SK-N-SH (cell line): Measurements from ENCODE around the gene TMCC2. TPM values are rescaled to one million over a fixed set of nuclear protein-coding genes. Genes with fewer than 3 reads are reported as not detected.
A peak's percentile ranks its signal among the peaks of the same experiment; 100 is the strongest.

Experiments used
- CTCF ChIA-PET: fragments of 300-600, 350-600 bp; formaldehyde crosslinking; extraction: SDS; loops from one replicate; lab custom pipeline; 2021; lab: Yijun Ruan, JAX
- POLR2A ChIA-PET: fragments of 350-600 bp; sonication (Branson Sonifier 250); formaldehyde crosslinking; extraction: SDS; loops from one replicate; lab custom pipeline; 2020; ENCODE audit warnings: antibody characterized with exemption, inconsistent platforms; lab: Yijun Ruan, JAX
- DNase-seq: peaks from one replicate; pipeline ENCODE4 v3.0.0; 2012
- H2AFZ ChIP-seq: fragments of 200-600 bp; sonication (generic); 2 replicates; pipeline ENCODE4 v1.8.1; 2016; ENCODE audit warnings: antibody characterized with exemption, mild to moderate bottlenecking, low read depth
- H3F3A ChIP-seq: fragments of 200-600 bp; sonication (generic); replicated peaks from 2 replicates; pipeline ENCODE3; 2016; ENCODE audit warnings: antibody characterized with exemption, mild to moderate bottlenecking; ENCODE audit not compliant: insufficient read depth
- H3K27ac ChIP-seq, 2 experiments: fragments of 200-500 bp in 1 of 2; fragments of 200-600 bp in 1 of 2; sonication (Bioruptor generic) in 1 of 2; sonication (generic), shearing (Covaris generic) in 1 of 2; 2 replicates each; pipeline versions ENCODE4 v1.5.1 to v1.6.1; 2014 to 2016; ENCODE audit warnings: low read depth in 2 of 2, inconsistent platforms in 1 of 2, low read length in 1 of 2, mild to moderate bottlenecking in 1 of 2, mixed read lengths in 1 of 2
- H3K27me3 ChIP-seq: fragments of 200-600 bp; sonication (generic), shearing (Covaris generic); 2 replicates; pipeline ENCODE4 v1.6.1; 2016; ENCODE audit warnings: mixed run types; ENCODE audit not compliant: insufficient read depth
- H3K36me3 ChIP-seq, 2 experiments: fragments of 200-500 bp in 1 of 2; fragments of 200-600 bp in 1 of 2; sonication (Bioruptor generic) in 1 of 2; sonication (generic) in 1 of 2; replicated peaks in 1 of 2; 2 replicates each; pipeline versions ENCODE3 to v1.5.1; 2014 to 2016; ENCODE audit warnings: low read length in 1 of 2, mild to moderate bottlenecking in 1 of 2; ENCODE audit not compliant: insufficient read depth in 2 of 2, control insufficient read depth in 1 of 2
- H3K4me1 ChIP-seq, 2 experiments: fragments of 200-500 bp in 1 of 2; fragments of 200-600 bp in 1 of 2; sonication (Bioruptor generic) in 1 of 2; sonication (generic), shearing (Covaris generic) in 1 of 2; 2 replicates each; pipeline versions ENCODE4 v1.5.1 to v1.6.1; 2014 to 2016; ENCODE audit warnings: low read depth in 1 of 2, low read length in 1 of 2, mixed run types in 1 of 2; ENCODE audit not compliant: insufficient read depth in 2 of 2, control insufficient read depth in 1 of 2
- H3K4me2 ChIP-seq: fragments of 200-600 bp; sonication (generic), shearing (Covaris generic); 2 replicates; pipeline ENCODE4 v1.6.1; 2017; ENCODE audit warnings: mixed run types
- H3K4me3 ChIP-seq, 2 experiments: fragments of 200-500 bp in 1 of 2; fragments of 200-600 bp in 1 of 2; sonication (Bioruptor generic) in 1 of 2; sonication (generic), shearing (Covaris generic) in 1 of 2; 2 replicates each; pipeline versions ENCODE4 v1.5.1 to v1.8.1; 2014 to 2016; ENCODE audit warnings: low read depth in 2 of 2, inconsistent platforms in 1 of 2, low read length in 1 of 2, mild to moderate bottlenecking in 1 of 2, mixed read lengths in 1 of 2, moderate library complexity in 1 of 2
- H3K79me2 ChIP-seq: fragments of 200-600 bp; sonication (generic); 2 replicates; pipeline ENCODE4 v1.8.1; 2017; ENCODE audit warnings: mild to moderate bottlenecking; ENCODE audit not compliant: insufficient read depth
- H3K9ac ChIP-seq: fragments of 200-600 bp; sonication (generic); 2 replicates; pipeline ENCODE4 v1.6.1; 2017; ENCODE audit warnings: mixed run types
- H3K9me2 ChIP-seq: fragments of 200-600 bp; sonication (generic); 2 replicates; pipeline ENCODE4 v1.6.1; 2017; ENCODE audit warnings: mixed run types
- H3K9me3 ChIP-seq: fragments of 200-600 bp; sonication (generic); 2 replicates; pipeline ENCODE4 v1.6.1; 2017; ENCODE audit warnings: mixed run types, mild to moderate bottlenecking, moderate library complexity
- H4K20me1 ChIP-seq: fragments of 200-600 bp; sonication (generic); 2 replicates; pipeline ENCODE4 v1.6.1; 2017; ENCODE audit warnings: mild to moderate bottlenecking, mixed run types; ENCODE audit not compliant: insufficient read depth
- EP300 ChIP-seq, 2 experiments: IDR thresholded peaks; 2 replicates each; pipeline versions ENCODE4 v1.4.0 to v1.6.1; 2012; ENCODE audit warnings: borderline replicate concordance in 1 of 2, low read depth in 1 of 2, low read length in 1 of 2
- EZH2phosphoT487 ChIP-seq: fragments of 200-600 bp; sonication (generic); IDR thresholded peaks from 2 replicates; pipeline ENCODE4 v1.6.1; 2017; ENCODE audit warnings: low read depth, mixed run types, mild to moderate bottlenecking, antibody characterized with exemption, moderate library complexity, borderline replicate concordance
- JUND ChIP-seq: IDR thresholded peaks from 2 replicates; pipeline ENCODE4 v1.4.0; 2012
- MEF2A ChIP-seq: IDR thresholded peaks from 2 replicates; pipeline ENCODE4 v1.4.0; 2012; ENCODE audit warnings: low read depth, borderline replicate concordance
- MXI1 ChIP-seq: IDR thresholded peaks from 2 replicates; pipeline ENCODE4 v1.6.1; 2012; ENCODE audit warnings: mild to moderate bottlenecking, low read depth, low read length, improper control_type of control experiment
- RAD21 ChIP-seq: IDR thresholded peaks from 2 replicates; pipeline ENCODE4 v1.6.1; 2012; ENCODE audit warnings: mild to moderate bottlenecking, low read length
- RFX5 ChIP-seq: IDR thresholded peaks from 2 replicates; pipeline ENCODE4 v1.6.1; 2012; ENCODE audit warnings: mild to moderate bottlenecking, improper control_type of control experiment, low read length
- SIN3A ChIP-seq: IDR thresholded peaks from 2 replicates; pipeline ENCODE4 v1.6.1; 2012; ENCODE audit warnings: low read depth, mild to moderate bottlenecking, low read length, moderate library complexity, borderline replicate concordance
- TAF1 ChIP-seq: IDR thresholded peaks from 2 replicates; pipeline ENCODE4 v1.6.1; 2012; ENCODE audit warnings: low read depth, mild to moderate bottlenecking, low read length, moderate library complexity, borderline replicate concordance
- TEAD4 ChIP-seq: IDR thresholded peaks from 2 replicates; pipeline ENCODE4 v1.4.0; 2012; ENCODE audit warnings: mild to moderate bottlenecking, borderline replicate concordance; ENCODE audit not compliant: insufficient read depth
- polyA plus RNA-seq, 3 experiments: library from polyadenylated mRNA; depleted of rRNA; stranded (reverse); fragments of >200 nt; gene quantifications; 2 replicates each; pipeline ENCODE4 v1.2.3, GENCODE V29; 2012
- TF ChIP-seq, protein P1 (sequence below): IDR thresholded peaks from 2 replicates; pipeline ENCODE4 v1.6.1; 2012; ENCODE audit warnings: mild to moderate bottlenecking, low read depth, low read length, moderate library complexity
- TF ChIP-seq, protein P2 (sequence below): IDR thresholded peaks from 2 replicates; pipeline ENCODE4 v1.4.0; 2012; ENCODE audit warnings: low read depth
- TF ChIP-seq, protein P3 (sequence below): fragments of 150-350 bp; IDR thresholded peaks from 2 replicates; pipeline ENCODE4 v1.6.1; 2016; ENCODE audit warnings: mild to moderate bottlenecking, low read depth, low read length

The TMCC2 gene
- polyA plus RNA-seq, 1 of the 3 experiments (the other 2 are of a cell fraction) = 6.0 TPM

DNA sequence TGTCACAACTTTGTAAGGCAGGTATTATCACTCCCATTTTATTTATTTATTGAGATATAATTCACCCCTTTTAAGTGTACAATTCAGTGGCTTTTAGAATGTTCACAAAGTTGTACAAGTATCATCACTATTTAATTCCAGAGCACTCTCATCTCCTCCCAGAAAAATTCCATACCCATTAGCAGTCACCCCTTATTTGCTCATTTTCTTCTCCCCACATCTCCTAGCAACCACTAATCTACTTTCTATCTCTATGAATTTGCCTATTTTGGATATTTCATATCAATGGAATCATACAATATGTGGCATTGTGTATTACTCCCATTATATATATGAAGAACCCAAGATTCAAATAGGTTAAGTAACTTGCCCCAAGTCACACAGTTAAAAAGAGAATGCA, 23.2 kb upstream of the TMCC2 start:
- H3K9ac ChIP-seq = peak overlapping the region; percentile 52; the same call in 1 of the 2 replicates
- DNase-seq = no peak

DNA sequence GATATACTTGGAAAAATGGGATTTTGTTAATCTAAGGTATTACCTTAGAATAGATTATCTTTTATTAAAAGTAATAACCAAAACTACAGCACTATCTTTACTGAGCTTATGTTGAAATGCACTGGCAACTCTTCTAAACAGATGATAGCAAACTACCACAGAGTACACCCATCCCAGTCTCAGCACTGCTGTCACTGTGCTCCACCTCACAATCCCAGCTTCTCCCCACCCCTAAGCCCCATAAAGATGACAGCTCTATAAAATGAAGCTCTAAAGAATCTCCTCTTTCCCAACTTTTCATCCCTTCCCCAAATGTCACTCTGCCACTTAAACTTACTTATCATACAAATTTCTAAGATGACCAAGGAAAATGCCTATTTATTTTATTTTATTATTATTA, 22.7 kb upstream of the TMCC2 start:
- peaks cover 4% of the 10 kb centered on the region; the same call in 1 of the 2 replicates for H4K20me1 ChIP-seq
- no peak overlapping the region for H2AFZ ChIP-seq
- peak overlapping the region; percentile 52; the same call in 1 of the 2 replicates for H3K9ac ChIP-seq
- peaks cover 90% of the 10 kb centered on the region for H3K79me2 ChIP-seq
- ChIA-PET CTCF (interaction anchor here (0.7 to 1.6 kb wide), 5 partner anchors 13 to 398 kb away, joined by 3 to 5 read pairs (median 4); partner anchors contain the start of gene TMCC2), POLR2A (no interaction called here)
- no peak overlapping the region for H3K4me3 ChIP-seq
- no peaks in the 10 kb centered on the region for H3K9me3 ChIP-seq
- H3K9me2 ChIP-seq = no peaks in the 10 kb centered on the region
- H3K4me1 ChIP-seq = peaks cover 0 to 11% of the 10 kb centered on the region in 2 experiments; a peak in 3 of 4 replicates
- no peaks in the 10 kb centered on the region for H3K36me3 ChIP-seq
- H3K4me2 ChIP-seq = peak overlapping the region; percentile 56
- H3K27me3 ChIP-seq = no peaks in the 10 kb centered on the region
- peaks cover 15% of the 10 kb centered on the region for H3F3A ChIP-seq
- peak overlapping the region in 1 of 2 experiments; percentile 84; a peak in 2 of 4 replicates for H3K27ac ChIP-seq
- TF ChIP-seq, protein P1, sequence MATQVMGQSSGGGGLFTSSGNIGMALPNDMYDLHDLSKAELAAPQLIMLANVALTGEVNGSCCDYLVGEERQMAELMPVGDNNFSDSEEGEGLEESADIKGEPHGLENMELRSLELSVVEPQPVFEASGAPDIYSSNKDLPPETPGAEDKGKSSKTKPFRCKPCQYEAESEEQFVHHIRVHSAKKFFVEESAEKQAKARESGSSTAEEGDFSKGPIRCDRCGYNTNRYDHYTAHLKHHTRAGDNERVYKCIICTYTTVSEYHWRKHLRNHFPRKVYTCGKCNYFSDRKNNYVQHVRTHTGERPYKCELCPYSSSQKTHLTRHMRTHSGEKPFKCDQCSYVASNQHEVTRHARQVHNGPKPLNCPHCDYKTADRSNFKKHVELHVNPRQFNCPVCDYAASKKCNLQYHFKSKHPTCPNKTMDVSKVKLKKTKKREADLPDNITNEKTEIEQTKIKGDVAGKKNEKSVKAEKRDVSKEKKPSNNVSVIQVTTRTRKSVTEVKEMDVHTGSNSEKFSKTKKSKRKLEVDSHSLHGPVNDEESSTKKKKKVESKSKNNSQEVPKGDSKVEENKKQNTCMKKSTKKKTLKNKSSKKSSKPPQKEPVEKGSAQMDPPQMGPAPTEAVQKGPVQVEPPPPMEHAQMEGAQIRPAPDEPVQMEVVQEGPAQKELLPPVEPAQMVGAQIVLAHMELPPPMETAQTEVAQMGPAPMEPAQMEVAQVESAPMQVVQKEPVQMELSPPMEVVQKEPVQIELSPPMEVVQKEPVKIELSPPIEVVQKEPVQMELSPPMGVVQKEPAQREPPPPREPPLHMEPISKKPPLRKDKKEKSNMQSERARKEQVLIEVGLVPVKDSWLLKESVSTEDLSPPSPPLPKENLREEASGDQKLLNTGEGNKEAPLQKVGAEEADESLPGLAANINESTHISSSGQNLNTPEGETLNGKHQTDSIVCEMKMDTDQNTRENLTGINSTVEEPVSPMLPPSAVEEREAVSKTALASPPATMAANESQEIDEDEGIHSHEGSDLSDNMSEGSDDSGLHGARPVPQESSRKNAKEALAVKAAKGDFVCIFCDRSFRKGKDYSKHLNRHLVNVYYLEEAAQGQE = no peak
- DNase-seq = no peak

More for the DNA sequence above, 23.2 kb upstream of the TMCC2 start:
- Histone ChIP-seq H3K4me2 (peak overlapping the region; percentile 56), H3K27me3 (no peaks in the 10 kb centered on the region), H4K20me1 (peaks cover 4% of the 10 kb centered on the region; the same call in 1 of the 2 replicates), H3K27ac (peak overlapping the region in 1 of 2 experiments; percentile 84; a peak in 2 of 4 replicates), H3K9me3 (no peaks in the 10 kb centered on the region), H3K4me1 (peaks cover 0 to 9% of the 10 kb centered on the region in 2 experiments; a peak in 2 of 4 replicates), H3K9me2 (no peaks in the 10 kb centered on the region)
- CTCF ChIA-PET = interaction anchor here (1.3 to 1.6 kb wide), 3 partner anchors 13 to 398 kb away, joined by 4 to 5 read pairs (median 4); no protein-coding TSS in a partner anchor
- TF ChIP-seq, protein P2, sequence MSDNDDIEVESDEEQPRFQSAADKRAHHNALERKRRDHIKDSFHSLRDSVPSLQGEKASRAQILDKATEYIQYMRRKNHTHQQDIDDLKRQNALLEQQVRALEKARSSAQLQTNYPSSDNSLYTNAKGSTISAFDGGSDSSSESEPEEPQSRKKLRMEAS = no peak
- TF ChIP-seq TAF1 (no peak), MXI1 (no peak), MEF2A (no peak), JUND (no peak), RFX5 (no peak), SIN3A (no peak), RAD21 (no peak), TEAD4 (no peak), EZH2phosphoT487 (no peak), EP300 (IDR thresholded peaks at IDR 0.05; ENCODE audit: borderline replicate concordance in 1 of 2, low read depth in 1 of 2, low read length in 1 of 2) (no peak)
- TF ChIP-seq, protein P3, sequence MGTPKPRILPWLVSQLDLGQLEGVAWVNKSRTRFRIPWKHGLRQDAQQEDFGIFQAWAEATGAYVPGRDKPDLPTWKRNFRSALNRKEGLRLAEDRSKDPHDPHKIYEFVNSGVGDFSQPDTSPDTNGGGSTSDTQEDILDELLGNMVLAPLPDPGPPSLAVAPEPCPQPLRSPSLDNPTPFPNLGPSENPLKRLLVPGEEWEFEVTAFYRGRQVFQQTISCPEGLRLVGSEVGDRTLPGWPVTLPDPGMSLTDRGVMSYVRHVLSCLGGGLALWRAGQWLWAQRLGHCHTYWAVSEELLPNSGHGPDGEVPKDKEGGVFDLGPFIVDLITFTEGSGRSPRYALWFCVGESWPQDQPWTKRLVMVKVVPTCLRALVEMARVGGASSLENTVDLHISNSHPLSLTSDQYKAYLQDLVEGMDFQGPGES = no peak
- TF ChIP-seq, protein P1 = no peak
- TF ChIP-seq, all 33 proteins: peak for 0
- Histone ChIP-seq H2AFZ (no peak overlapping the region), H3K4me3 (no peak overlapping the region), H3K36me3 (no peaks in the 10 kb centered on the region), H3K79me2 (peaks cover 89% of the 10 kb centered on the region), H3F3A (peaks cover 15% of the 10 kb centered on the region)
- POLR2A ChIA-PET = no interaction called here
